CD4-positive, alpha-beta memory T cell (primary cell): ENCODE data around the gene SOD2. TPM values are rescaled to one million over a fixed set of nuclear protein-coding genes. Genes with fewer than 3 reads are reported as not detected.
"Not testable (repeated sequence)": the region's sequence is repeated elsewhere in the genome, so short reads cannot be mapped to it uniquely, and the experiment has no call there.

Experiments
- CTCF ChIA-PET: fragments of 350-600 bp; sonication (Branson Sonifier 250); formaldehyde crosslinking; loops from one replicate; lab custom pipeline; 2021; ENCODE audit warnings: inconsistent platforms; ENCODE audit not compliant: partially characterized antibody; lab: Charles Lee
- POLR2A ChIA-PET: fragments of 350-600 bp; sonication (Branson Sonifier 250); formaldehyde crosslinking; loops from one replicate; lab custom pipeline; 2021; ENCODE audit not compliant: partially characterized antibody; lab: Charles Lee
- DNase-seq, 5 donors: peaks; one replicate each; pipeline versions ENCODE4 v3.0.0 to v3.0.0-alpha.2; 2020 to 2022; ENCODE audit warnings: mixed read lengths in 1 of 5
- H3K27ac ChIP-seq: one replicate; pipeline ENCODE4 v1.7.0; 2013; ENCODE audit warnings: low read depth, low read length
- H3K27me3 ChIP-seq: 2 replicates; pipeline ENCODE4 v1.7.0; 2013; ENCODE audit warnings: mild to moderate bottlenecking, low read length, moderate library complexity; ENCODE audit not compliant: insufficient read depth
- H3K36me3 ChIP-seq: 2 replicates; pipeline ENCODE4 v1.7.0; 2013; ENCODE audit warnings: mild to moderate bottlenecking, low read length, moderate library complexity; ENCODE audit not compliant: insufficient read depth
- H3K4me1 ChIP-seq: 2 replicates; pipeline ENCODE4 v1.7.0; 2013; ENCODE audit warnings: mild to moderate bottlenecking, low read length, moderate library complexity; ENCODE audit not compliant: insufficient read depth
- H3K4me3 ChIP-seq, 2 donors: one replicate each; pipeline ENCODE4 v1.7.0; 2013; ENCODE audit warnings: low read length in 2 of 2, mild to moderate bottlenecking in 1 of 2
- H3K9me3 ChIP-seq, 2 donors: one replicate each; pipeline ENCODE4 v1.7.0; 2013; ENCODE audit warnings: low read length in 2 of 2, control low read depth in 1 of 2; ENCODE audit not compliant: control insufficient read depth in 1 of 2
- H3K27ac Mint-ChIP-seq, 7 donors: one replicate each; pipeline ENCODE4 v1.8.0; 2020 to 2021; ENCODE audit warnings: mixed read lengths in 7 of 7, mild to moderate bottlenecking in 6 of 7, inconsistent platforms in 3 of 7, moderate library complexity in 3 of 7
- H3K27me3 Mint-ChIP-seq, 2 donors: one replicate each; pipeline ENCODE4 v1.8.0; 2020 to 2021; ENCODE audit warnings: mixed read lengths in 2 of 2
- H3K36me3 Mint-ChIP-seq, 2 donors: one replicate each; pipeline ENCODE4 v1.8.0; 2020 to 2021; ENCODE audit warnings: mixed read lengths in 2 of 2, inconsistent platforms in 1 of 2, mild to moderate bottlenecking in 1 of 2
- H3K4me1 Mint-ChIP-seq, 4 donors: one replicate each; pipeline ENCODE4 v1.8.0; 2020 to 2021; ENCODE audit warnings: mixed read lengths in 4 of 4, mild to moderate bottlenecking in 1 of 4
- H3K4me3 Mint-ChIP-seq, 8 donors: one replicate each; pipeline ENCODE4 v1.8.0; 2020 to 2021; ENCODE audit warnings: mixed read lengths in 8 of 8, mild to moderate bottlenecking in 7 of 8, moderate library complexity in 6 of 8, inconsistent platforms in 3 of 8
- H3K9me3 Mint-ChIP-seq, 8 donors: one replicate each; pipeline ENCODE4 v1.8.0; 2020 to 2021; ENCODE audit warnings: mixed read lengths in 8 of 8, mild to moderate bottlenecking in 5 of 8, inconsistent platforms in 3 of 8, moderate library complexity in 1 of 8
- intact Hi-C: fragments of 100-400 bp; cut with micrococcal nuclease; formaldehyde crosslinking; loops from one replicate; pipeline ENCODE4 v1.15.1; 2023
- polyA plus RNA-seq, 2 donors: library from polyadenylated mRNA; unstranded; fragments of 300-500 nt; fragmentation: Illumina TruSeq; gene quantifications; one replicate each; pipeline ENCODE4 v1.2.3, GENCODE V29; 2021
- total RNA-seq, 2 experiments: library from RNA; stranded (reverse); gene quantifications; one replicate each; pipeline ENCODE4 v1.2.3, GENCODE V29; 2021

SOD2 gene
- total and polyA plus RNA-seq, 4 experiments from 2014 or later = 121 to 161 (median 130) TPM

DNA sequence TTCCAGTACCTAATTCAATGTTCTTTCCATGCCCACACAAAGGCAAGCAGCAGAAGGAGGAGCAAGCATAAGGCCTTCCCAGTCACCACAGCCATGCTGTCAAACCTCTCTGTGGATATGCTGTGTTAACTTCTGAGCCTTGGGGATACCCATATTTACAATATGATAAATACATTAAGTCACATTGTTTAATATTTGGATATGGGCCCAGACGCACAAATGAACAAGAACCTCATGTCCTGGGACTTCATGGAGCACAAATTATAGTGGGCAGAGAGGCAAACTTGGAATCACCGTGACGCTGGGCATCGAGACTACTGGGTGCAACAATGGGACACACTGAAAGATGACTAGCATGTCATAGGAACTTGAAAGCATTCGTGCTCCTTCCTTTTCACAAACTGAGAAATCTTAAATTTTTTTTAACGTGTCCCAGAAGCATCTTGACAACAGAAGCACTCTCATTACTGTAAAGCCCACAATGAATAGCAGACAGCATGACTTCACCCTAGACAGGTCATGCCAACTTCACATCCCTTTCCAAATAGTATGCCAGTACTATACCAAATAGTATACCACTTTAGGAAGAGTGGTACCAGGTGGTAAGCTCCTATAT lies 16.0 kb downstream of the SOD2 start:
- Histone ChIP-seq H3K9me3 (no peaks in the 10 kb centered on the region), H3K4me3 (no peak overlapping the region), H3K27me3 (no peaks in the 10 kb centered on the region), H3K36me3 (peaks cover 6% of the 10 kb centered on the region), H3K4me1 (no peaks in the 10 kb centered on the region), H3K27ac (no peak overlapping the region)
- POLR2A ChIA-PET = interaction anchor here (1.0 kb wide), 1 partner anchor 22 kb away, joined by 3 read pairs; no protein-coding TSS in a partner anchor
- H3K4me1 Mint-ChIP-seq = peaks cover 8 to 17% (median 14%) of the 10 kb centered on the region in 4 donors
- intact Hi-C loops = no loop called here
- peaks cover 0 to 11% (median under 1%) of the 10 kb centered on the region in 8 donors for H3K9me3 Mint-ChIP-seq
- peaks cover 37 to 58% of the 10 kb centered on the region in 2 donors for H3K36me3 Mint-ChIP-seq
- H3K27ac Mint-ChIP-seq = no peak overlapping the region
- H3K27me3 Mint-ChIP-seq = no peaks in the 10 kb centered on the region
- DNase-seq = no peak
- H3K4me3 Mint-ChIP-seq = no peak overlapping the region
- CTCF ChIA-PET = interaction anchor here (1.1 to 1.2 kb wide), 2 partner anchors 15 to 22 kb away, joined by 3 to 5 read pairs; no protein-coding TSS in a partner anchor

DNA sequence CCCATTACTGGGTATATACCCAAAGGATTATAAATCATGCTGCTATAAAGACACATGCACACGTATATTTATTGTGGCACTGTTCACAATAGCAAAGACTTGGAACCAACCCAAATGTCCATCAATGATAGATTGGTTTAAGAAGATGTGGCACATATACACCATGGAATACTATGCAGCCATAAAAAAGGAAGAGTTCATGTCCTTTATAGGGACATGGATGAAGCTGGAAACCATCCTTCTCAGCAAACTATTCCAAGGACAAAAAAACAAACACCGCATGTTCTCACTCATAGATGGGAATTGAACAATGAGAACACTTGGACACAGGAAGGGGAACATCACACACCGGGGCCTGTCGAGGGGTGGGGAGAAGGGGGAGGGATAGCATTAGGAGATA lies 16.8 kb downstream of the SOD2 start:
- H3K36me3 ChIP-seq, H3K4me3 Mint-ChIP-seq, H3K27me3 Mint-ChIP-seq, DNase-seq, H3K27ac ChIP-seq, H3K4me3 ChIP-seq, H3K27ac Mint-ChIP-seq, H3K9me3 ChIP-seq, POLR2A ChIA-PET, intact Hi-C loops, CTCF ChIA-PET, H3K27me3 ChIP-seq, H3K4me1 ChIP-seq: not testable (repeated sequence)
- Mint-ChIP-seq H3K9me3 (peaks cover 0 to 11% (median 4%) of the 10 kb centered on the region in 8 donors), H3K36me3 (peaks cover 45 to 54% of the 10 kb centered on the region in 2 donors), H3K4me1 (peaks cover 4 to 13% (median 11%) of the 10 kb centered on the region in 4 donors)

DNA sequence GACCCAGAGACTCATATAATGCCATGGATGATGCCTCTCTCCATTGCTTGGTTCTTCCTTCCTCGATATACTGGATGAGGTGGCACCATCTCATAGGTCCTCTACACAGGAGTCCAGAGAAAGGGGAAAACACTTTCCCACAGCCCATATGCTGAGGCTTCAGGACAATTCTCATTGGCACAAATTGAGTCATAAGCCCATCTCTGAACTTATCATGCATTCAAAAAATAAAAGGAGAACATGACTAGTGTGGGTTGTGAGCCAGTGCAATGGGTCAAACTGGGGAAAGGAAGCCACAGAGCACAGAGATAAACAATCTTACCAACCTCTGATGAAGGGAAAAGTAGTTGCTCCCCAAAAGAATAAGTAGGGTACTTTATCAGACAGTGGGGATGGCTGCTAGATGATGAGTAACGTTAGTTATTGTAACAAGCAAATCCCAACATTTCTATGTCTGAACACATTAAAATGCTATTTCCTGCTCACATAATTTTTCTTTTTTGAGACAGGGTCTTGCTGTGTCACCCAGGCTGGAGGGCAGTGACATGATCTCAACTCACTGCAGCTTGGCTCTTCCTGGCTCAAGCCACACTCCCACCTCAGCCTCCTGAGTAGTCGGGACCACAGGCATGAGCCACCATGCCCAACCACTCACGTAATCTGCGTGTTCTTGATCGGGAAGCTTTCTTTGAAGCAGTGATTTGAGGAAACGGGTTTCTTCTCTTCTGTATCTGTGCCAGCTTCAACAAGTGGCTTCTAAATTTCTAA lies 27.0 kb downstream of the SOD2 start:
- Mint-ChIP-seq H3K9me3 (peaks cover 0 to 15% (median 2%) of the 10 kb centered on the region in 8 donors), H3K4me1 (peaks cover 0 to 3% (median 0%) of the 10 kb centered on the region in 4 donors), H3K27ac (no peak overlapping the region), H3K4me3 (no peak overlapping the region), H3K27me3 (no peaks in the 10 kb centered on the region), H3K36me3 (peaks cover 17 to 29% of the 10 kb centered on the region in 2 donors)
- H3K27me3 ChIP-seq = no peaks in the 10 kb centered on the region
- ChIA-PET POLR2A (no interaction called here), CTCF (interaction anchor here (2.0 kb wide), 1 partner anchor 13 kb away, joined by 5 read pairs; no protein-coding TSS in a partner anchor)
- H3K36me3 ChIP-seq = peaks cover 9% of the 10 kb centered on the region
- no peaks in the 10 kb centered on the region for H3K9me3 ChIP-seq
- H3K4me3 ChIP-seq = no peak overlapping the region
- no peaks in the 10 kb centered on the region for H3K4me1 ChIP-seq
- DNase-seq = no peak
- H3K27ac ChIP-seq = no peak overlapping the region
- intact Hi-C loops = no loop called here

DNA sequence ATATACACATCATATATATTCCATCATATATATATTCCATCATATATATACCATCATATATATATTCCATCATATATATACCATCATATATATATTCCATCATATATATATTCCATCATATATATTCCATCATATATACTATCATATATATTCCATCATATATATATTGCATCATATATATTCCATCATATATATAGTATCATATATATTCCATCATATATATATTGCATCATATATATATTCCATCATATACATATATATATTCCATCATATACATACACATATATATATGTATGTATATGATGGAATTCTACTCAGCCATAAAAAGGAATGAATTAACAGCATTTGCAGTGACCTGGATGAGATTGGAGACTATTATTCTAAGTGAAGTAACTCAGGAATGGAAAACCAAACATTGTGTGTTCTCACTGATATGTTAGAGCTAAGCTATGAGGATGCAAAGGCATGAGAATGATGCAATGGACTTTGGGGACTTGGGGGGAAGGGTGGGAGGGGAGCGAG lies 29.6 kb downstream of the SOD2 start:
- CTCF ChIA-PET = interaction anchor here (1.1 to 1.3 kb wide), 3 partner anchors 8 to 489 kb away, joined by 3 to 7 read pairs (median 5); no protein-coding TSS in a partner anchor
- H3K27ac Mint-ChIP-seq, H3K4me3 Mint-ChIP-seq, H3K9me3 Mint-ChIP-seq, H3K4me3 ChIP-seq, H3K27me3 ChIP-seq, POLR2A ChIA-PET, H3K27ac ChIP-seq, H3K27me3 Mint-ChIP-seq, H3K36me3 ChIP-seq, H3K4me1 Mint-ChIP-seq, H3K4me1 ChIP-seq, DNase-seq, intact Hi-C loops, H3K9me3 ChIP-seq: not testable (repeated sequence)
- peaks cover 4 to 26% of the 10 kb centered on the region in 2 donors for H3K36me3 Mint-ChIP-seq

DNA sequence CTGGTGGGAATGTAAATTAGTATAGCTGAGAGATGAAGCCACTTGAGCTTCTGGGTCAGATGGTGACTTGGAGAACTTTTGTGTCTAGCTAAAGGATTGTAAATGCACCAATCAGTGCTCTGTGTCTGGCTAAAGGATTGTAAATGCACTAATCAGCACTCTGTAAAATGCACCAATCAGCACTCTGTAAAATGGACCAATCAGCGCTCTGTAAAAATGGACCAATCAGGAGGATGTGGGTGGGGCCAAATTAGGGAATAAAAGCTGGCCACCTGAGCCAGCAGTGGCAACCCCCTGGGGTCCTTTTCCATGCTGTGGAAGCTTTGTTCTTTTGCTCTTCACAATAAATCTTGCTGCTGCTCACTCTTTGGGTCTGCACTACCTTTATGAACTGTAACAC lies 31.1 kb downstream of the SOD2 start:
- H3K9me3 ChIP-seq, H3K4me3 ChIP-seq, DNase-seq, POLR2A ChIA-PET, CTCF ChIA-PET, H3K27ac ChIP-seq, H3K27me3 ChIP-seq, H3K9me3 Mint-ChIP-seq, intact Hi-C loops, H3K27ac Mint-ChIP-seq, H3K27me3 Mint-ChIP-seq, H3K36me3 ChIP-seq, H3K4me1 ChIP-seq, H3K4me1 Mint-ChIP-seq, H3K4me3 Mint-ChIP-seq: not testable (repeated sequence)
- peaks cover 2 to 27% of the 10 kb centered on the region in 2 donors for H3K36me3 Mint-ChIP-seq

DNA sequence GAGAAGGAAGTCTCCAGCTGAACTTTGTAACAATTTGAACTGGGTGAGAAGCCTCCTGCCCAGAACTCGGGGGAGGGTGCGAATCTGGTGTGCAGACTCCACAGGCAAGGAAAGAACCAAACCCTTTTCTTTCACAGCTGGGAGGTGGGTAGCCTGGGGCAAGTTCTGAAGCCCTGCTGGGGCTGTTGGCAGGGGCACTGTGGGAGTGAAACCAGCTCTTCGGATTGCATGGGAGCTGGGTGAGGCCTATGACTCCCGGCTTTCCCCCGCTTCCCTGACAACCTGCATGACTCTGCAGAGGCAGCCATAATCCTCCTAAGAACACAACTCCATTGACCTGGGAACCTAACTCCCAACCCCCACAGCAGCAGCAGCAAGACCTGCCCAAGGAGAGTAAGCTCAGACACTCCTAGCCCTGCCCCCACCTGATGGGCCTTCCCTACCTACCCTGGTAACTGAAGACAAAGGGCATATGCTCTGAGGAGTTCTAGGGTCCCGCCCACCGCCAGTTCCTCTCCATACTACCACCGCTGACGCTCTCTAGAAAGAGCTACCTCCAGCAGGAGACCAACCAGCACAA lies 37.5 kb downstream of the SOD2 start:
- no peak overlapping the region for H3K27ac Mint-ChIP-seq
- intact Hi-C loops = no loop called here
- H3K27me3 Mint-ChIP-seq = no peaks in the 10 kb centered on the region
- no peaks in the 10 kb centered on the region for H3K4me1 ChIP-seq
- H3K27me3 ChIP-seq = no peaks in the 10 kb centered on the region
- no peak overlapping the region for H3K27ac ChIP-seq
- H3K36me3 ChIP-seq = no peaks in the 10 kb centered on the region
- H3K4me3 ChIP-seq = no peak overlapping the region
- no peaks in the 10 kb centered on the region for H3K9me3 Mint-ChIP-seq
- no peaks in the 10 kb centered on the region for H3K9me3 ChIP-seq
- no peaks in the 10 kb centered on the region for H3K4me1 Mint-ChIP-seq
- ChIA-PET POLR2A (interaction anchor here (1.7 kb wide), 1 partner anchor 22 kb away, joined by 3 read pairs; no protein-coding TSS in a partner anchor), CTCF (interaction anchor here (0.9 to 6.7 kb wide), 11 partner anchors 9 to 482 kb away, joined by 3 to 125 read pairs (median 5); partner anchors contain the start of gene FNDC1)
- no peak for DNase-seq
- H3K36me3 Mint-ChIP-seq = peaks cover 0 to 9% of the 10 kb centered on the region in 2 donors
- no peak overlapping the region for H3K4me3 Mint-ChIP-seq
